Measurements from ENCODE around the gene PNCK. TPM values are rescaled to one million over a fixed set of nuclear protein-coding genes. Genes with fewer than 3 reads are reported as not detected.

PNCK gene
- total RNA-seq, 1 donor from 2014 or later, result not detected

GRCh38 chrX:153631907-153632594 lies 41.6 kb downstream of the PNCK start:
- intact Hi-C loops (cut with micrococcal nuclease), result no loop called here

DNA sequence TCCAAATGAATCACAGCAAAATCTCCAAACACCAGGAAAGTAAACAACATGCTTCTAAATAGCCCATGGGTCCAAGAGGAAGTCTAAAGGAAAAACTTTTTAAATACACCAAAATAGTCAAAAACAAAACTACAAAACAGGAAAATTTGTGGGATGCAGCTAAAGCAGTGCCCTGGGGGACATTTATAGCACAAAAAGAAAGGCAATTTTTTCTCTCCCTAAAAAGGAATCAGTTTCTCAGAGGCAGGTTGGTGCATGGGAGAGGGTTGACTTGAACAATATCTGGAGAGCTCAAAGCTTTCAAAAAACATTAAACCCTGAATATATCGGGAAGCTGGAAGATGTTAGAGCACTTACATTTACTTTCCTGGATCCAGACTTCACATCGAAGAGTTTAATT lies 42.3 kb downstream of the PNCK start:
- intact Hi-C loops (cut with micrococcal nuclease), result no loop called here

DNA sequence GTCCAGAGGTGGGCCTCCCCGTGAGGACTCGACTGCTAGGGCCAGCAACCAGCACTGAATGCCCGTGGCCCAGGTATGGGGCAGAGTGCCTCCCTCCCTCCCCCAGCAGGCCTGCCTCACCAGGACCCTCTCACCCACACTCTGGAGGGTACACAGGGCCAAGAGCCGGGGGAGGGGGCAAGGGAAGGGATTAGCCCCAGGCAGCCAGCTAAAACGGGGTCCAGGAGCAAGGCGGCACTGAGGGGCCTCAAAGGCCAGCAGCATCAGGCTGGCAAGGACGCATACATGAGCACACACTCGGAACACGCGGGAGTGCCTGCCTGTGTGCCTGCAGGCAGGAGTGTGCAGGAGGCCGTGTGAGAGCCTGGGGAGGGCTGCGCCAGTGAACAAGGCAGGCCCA lies 44.9 kb downstream of the PNCK start:
- intact Hi-C loops (cut with micrococcal nuclease), result no loop called here

DNA sequence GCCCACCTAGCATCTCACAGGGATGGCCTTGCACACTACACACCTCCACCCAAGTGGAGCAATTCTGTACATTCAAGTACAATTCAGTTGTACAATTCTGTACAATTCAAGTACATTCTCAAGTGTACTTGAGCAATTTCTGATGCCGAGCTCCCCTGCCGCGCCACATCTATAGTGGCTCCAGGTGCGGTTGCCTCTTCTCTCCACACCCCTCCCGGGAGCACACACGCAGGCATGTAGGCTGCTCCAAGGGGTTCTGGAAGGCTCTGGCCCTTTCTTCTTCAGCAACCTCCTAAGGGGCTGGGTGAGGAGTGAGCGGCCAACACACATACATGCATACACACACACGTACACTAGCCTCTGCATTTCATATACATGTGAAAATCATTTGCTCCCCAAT lies 45.5 kb downstream of the PNCK start:
- intact Hi-C loops (cut with micrococcal nuclease), result no loop called here

DNA sequence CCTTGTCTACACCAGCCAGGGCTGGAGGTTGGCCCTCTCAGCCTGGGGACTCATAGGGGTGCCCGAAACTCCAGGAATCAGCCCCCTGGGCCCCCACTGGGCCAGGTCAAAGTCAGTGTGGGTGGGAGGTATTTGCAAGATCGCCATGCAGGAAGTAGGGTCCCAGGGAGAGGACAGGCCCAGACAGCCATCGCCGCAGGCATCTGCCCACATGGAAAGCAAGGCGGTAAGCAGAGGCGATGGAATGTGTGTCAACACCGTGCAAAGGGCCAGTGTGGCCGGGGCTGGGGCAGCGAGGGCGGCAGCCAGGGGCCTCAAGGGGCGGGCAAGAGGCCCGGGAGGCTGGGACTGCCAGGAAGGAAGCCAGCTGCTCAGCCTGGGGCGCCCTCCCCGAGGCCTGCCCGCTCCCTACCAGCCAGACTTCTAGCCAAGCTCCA lies 45.9 kb downstream of the PNCK start:
- intact Hi-C loops (cut with micrococcal nuclease), result no loop called here

GRCh38 chrX:153626863-153627674 lies 46.5 kb downstream of the PNCK start:
- intact Hi-C loops (cut with micrococcal nuclease), result no loop called here

DNA sequence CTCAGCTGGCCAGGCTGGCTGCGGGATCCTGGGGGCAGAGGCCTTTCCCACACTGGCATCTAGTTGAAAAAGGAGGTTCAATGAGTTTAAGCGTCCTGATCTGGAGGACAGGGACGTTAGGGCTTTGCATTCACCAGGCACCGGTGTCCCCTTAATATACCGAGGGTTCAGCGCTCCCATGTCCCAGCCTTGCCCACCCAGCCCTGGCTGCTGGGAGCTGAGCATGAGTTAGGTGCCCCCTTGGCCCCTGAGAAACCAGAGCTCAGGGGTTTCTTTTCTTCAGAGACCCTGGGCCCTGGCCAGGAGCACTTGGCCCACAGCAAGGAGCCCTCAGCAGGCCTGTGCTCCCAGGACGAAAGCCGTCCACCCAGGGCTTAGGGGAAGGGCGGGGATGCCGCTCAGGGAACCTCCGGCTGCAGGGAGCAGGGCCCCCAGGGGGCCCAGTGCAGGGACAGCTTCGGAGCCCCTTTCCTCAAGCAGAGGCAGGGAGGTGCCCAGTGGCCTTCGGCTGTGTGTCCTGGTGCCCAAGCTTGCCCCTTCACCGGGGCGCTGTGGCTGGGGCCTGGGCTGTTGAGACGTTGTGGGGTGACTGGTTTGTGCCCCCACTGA lies 47.5 kb downstream of the PNCK start:
- intact Hi-C loops (cut with micrococcal nuclease), result no loop called here

DNA sequence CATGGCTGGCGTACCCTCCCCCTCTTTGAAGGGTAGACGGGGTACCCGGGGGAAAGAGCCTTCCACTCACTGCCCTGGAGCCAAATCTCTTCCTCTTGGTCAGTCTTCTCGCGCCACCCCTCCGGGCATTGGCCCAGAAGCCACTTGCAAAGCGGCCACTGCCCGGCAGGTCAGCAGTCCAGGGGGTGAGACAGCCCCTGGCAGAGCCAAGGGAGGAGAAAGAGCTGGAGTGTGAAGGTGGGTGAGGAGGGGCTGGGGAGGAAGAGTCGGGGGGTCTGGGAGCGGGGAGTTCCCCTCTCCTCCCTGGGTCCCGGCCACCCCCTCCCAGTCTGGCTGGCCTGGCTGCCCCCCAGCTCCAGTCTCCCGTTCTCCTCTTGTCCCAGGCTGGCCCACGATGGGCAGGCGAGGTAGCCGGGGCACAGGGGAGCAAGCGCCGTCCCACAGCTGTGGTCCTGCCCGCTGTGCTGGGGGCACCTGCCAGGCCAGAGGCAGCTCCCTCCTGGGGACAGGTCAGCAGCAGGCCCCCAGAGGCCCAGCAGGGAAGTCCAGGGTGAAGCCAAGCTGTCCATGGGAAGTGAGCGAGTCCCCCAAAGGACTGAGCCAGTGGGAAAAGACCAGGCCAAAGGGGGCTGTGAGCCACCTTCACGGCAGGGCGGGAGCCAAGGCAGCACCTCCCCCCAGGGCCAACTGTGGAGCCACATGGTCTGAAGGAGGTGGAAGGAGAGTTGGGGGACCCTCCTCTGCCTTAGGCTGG lies 48.2 kb downstream of the PNCK start:
- intact Hi-C loops (cut with micrococcal nuclease), result no loop called here

GRCh38 chrX:153624196-153625091 lies 49.2 kb downstream of the PNCK start:
- intact Hi-C loops (cut with micrococcal nuclease), result no loop called here

- intact Hi-C loops (cut with micrococcal nuclease), result no loop called here
Observed at GRCh38 chrX:153623310-153624029, 50.1 kb downstream of the PNCK start.

GRCh38 chrX:153622661-153623309 lies 50.8 kb downstream of the PNCK start:
- intact Hi-C loops (cut with micrococcal nuclease), result no loop called here

GRCh38 chrX:153621949-153622598 lies 51.5 kb downstream of the PNCK start:
- intact Hi-C loops (cut with micrococcal nuclease), result no loop called here

DNA sequence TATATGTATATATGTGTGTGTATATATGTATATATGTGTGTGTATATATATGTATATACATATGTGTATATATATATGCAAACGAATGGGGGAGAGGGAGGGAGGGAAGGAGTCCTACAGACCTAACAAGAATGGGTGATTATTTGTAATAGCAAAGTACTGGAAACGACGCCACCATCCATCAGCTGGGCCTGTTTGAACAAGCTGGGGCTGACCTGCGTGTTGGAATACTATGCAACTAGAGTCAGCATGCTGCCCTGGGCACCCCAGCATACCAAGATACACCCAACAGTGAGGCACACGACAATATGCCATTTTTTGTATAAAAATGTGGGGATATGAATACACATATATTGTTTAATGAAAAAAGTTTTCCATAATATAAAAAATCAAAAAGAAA lies 53.0 kb downstream of the PNCK start:
- intact Hi-C loops (cut with micrococcal nuclease), result no loop called here

Other genes starting within 250 kb of the PNCK start
- 2.2 and 2.3 TPM in 2 replicates for gene TREX2, start 227.8 kb downstream of the PNCK start, total RNA-seq
- gene HAUS7, start 203.2 kb downstream of the PNCK start, total RNA-seq, result 50.3 and 57.5 TPM in 2 replicates
- gene BGN, start 178.8 kb downstream of the PNCK start, total RNA-seq, result not detected in 2 replicates
- not detected in 2 replicates for gene ATP2B3, start 156.2 kb downstream of the PNCK start, total RNA-seq
- 25.4 and 28.5 TPM in 2 replicates for gene CCNQ, start 74.7 kb downstream of the PNCK start, total RNA-seq
- gene DUSP9, start 26.6 kb downstream of the PNCK start, total RNA-seq, result not detected in 2 replicates
- gene SLC6A8, start 14.1 kb upstream of the PNCK start, total RNA-seq, result 1.0 and 1.4 TPM in 2 replicates
- 155 and 157 TPM in 2 replicates for gene BCAP31, start 50.6 kb upstream of the PNCK start, total RNA-seq
- gene ABCD1, start 51.0 kb upstream of the PNCK start, total RNA-seq, result 12.4 and 13.1 TPM in 2 replicates
- gene PLXNB3, start 90.4 kb upstream of the PNCK start, total RNA-seq, result 1.2 and 1.9 TPM in 2 replicates
- not detected in 2 replicates for gene SRPK3, start 107.2 kb upstream of the PNCK start, total RNA-seq
- gene IDH3G, start 120.6 kb upstream of the PNCK start, total RNA-seq, result 72.7 and 76.4 TPM in 2 replicates
- 287 and 297 TPM in 2 replicates for gene SSR4, start 120.9 kb upstream of the PNCK start, total RNA-seq
- gene PDZD4, start 156.7 kb upstream of the PNCK start, total RNA-seq, result 0.68 and 0.70 TPM in 2 replicates
- gene L1CAM, start 212.4 kb upstream of the PNCK start, total RNA-seq, result 6.3 and 8.5 TPM in 2 replicates
- gene AVPR2, start 230.9 kb upstream of the PNCK start, total RNA-seq, result not detected in 2 replicates